K562 (cell line): ENCODE data around the gene GSDME. TPM values are rescaled to one million over a fixed set of nuclear protein-coding genes. Genes with fewer than 3 reads are reported as not detected.

Source experiments
- ATAC-seq: fragments of 200-7000 bp; cut with Tn5 transposase; 3 replicates; pipeline ENCODE4 v1.9.1; 2020; ENCODE audit warnings: moderate library complexity
- BruUV-seq: library from RNA; stranded (reverse); fragments of 400-500 nt; replicated peaks from 2 replicates; lab custom pipeline; 2021; lab: Mats Ljungman, UMichigan
- CTCF ChIA-PET: fragments of 300-600 bp; formaldehyde crosslinking; extraction: SDS; loops from one replicate; lab custom pipeline; 2021; ENCODE audit warnings: low intra/inter-chr PET ratio; lab: Yijun Ruan, JAX
- POLR2A ChIA-PET: fragments of 300-600, 350-650 bp; sonication (Branson Sonifier 250); formaldehyde crosslinking; extraction: SDS; loops from one replicate; lab custom pipeline; 2021; ENCODE audit warnings: antibody characterized with exemption, inconsistent platforms; lab: Yijun Ruan, JAX
- DNase-seq, 4 experiments: peaks; one replicate each; pipeline versions ENCODE4 v3.0.0 to v3.0.0-alpha.2; 2011 to 2018; ENCODE audit warnings: low spot score in 3 of 4, mixed read lengths in 3 of 4; ENCODE audit errors: extremely low read depth in 1 of 4
- FAIRE-seq: peaks from 2 replicates; lab custom pipeline; 2011; peaks lifted over from hg19 to GRCh38; lab: Jason Lieb, UNC
- H2AFZ ChIP-seq: 2 replicates; pipeline ENCODE4 v1.6.0; 2011; ENCODE audit warnings: low read depth, low read length, control low read depth, inconsistent platforms
- H3K27ac ChIP-seq: fragments of 200-600 bp; 3 replicates; pipeline ENCODE4 v1.8.0; 2011; ENCODE audit warnings: low read depth, mild to moderate bottlenecking, control low read depth, inconsistent platforms, low read length, moderate library complexity, mixed read lengths; ENCODE audit errors: extremely low read depth
- H3K27me3 ChIP-seq, 2 experiments: fragments of 300-600 bp in 1 of 2; 2 replicates in 1 of 2; 3 replicates in 1 of 2; pipeline versions ENCODE4 v1.6.0 to v1.8.0; 2011; ENCODE audit warnings: inconsistent platforms in 2 of 2, low read length in 2 of 2, mild to moderate bottlenecking in 1 of 2, mixed read lengths in 1 of 2, moderate library complexity in 1 of 2; ENCODE audit not compliant: control insufficient read depth in 2 of 2, insufficient read depth in 2 of 2
- H3K36me3 ChIP-seq: fragments of 300-600 bp; 3 replicates; pipeline ENCODE4 v1.8.0; 2011; ENCODE audit warnings: mild to moderate bottlenecking, low read length, inconsistent platforms; ENCODE audit not compliant: control insufficient read depth, insufficient read depth
- H3K4me1 ChIP-seq, 2 experiments: fragments of 200-600 bp in 1 of 2; replicated peaks in 1 of 2; 2 replicates in 1 of 2; 3 replicates in 1 of 2; pipeline versions ENCODE4 v1.5.1 to v1.8.0; 2011; ENCODE audit warnings: inconsistent platforms in 2 of 2, low read length in 2 of 2, mild to moderate bottlenecking in 1 of 2, mixed read lengths in 1 of 2, moderate library complexity in 1 of 2; ENCODE audit not compliant: control insufficient read depth in 2 of 2, insufficient read depth in 2 of 2
- H3K4me2 ChIP-seq: 2 replicates; pipeline ENCODE4 v1.6.1; 2011; ENCODE audit warnings: low read length, control low read depth, inconsistent platforms, mixed read lengths; ENCODE audit not compliant: insufficient read depth
- H3K4me3 ChIP-seq: fragments of 200-600 bp; sonication (generic), shearing (Covaris generic); 2 replicates; pipeline ENCODE4 v1.5.1; 2016; ENCODE audit warnings: control low read depth, inconsistent platforms
- H3K79me2 ChIP-seq: fragments of 200-600 bp; 3 replicates; pipeline ENCODE4 v1.8.0; 2011; ENCODE audit warnings: low read length, inconsistent platforms; ENCODE audit not compliant: control insufficient read depth, insufficient read depth
- H3K9ac ChIP-seq, 2 experiments: 2 replicates each; pipeline versions ENCODE4 v1.6.0 to v1.6.1; 2011; ENCODE audit warnings: low read depth in 2 of 2, low read length in 2 of 2, control low read depth in 1 of 2, inconsistent platforms in 1 of 2, mild to moderate bottlenecking in 1 of 2, mixed read lengths in 1 of 2; ENCODE audit not compliant: insufficient read depth in 1 of 2
- H3K9me1 ChIP-seq: one replicate; pipeline ENCODE4 v1.6.0; 2011; ENCODE audit warnings: inconsistent platforms, mild to moderate bottlenecking, low read length, moderate library complexity; ENCODE audit not compliant: control insufficient read depth, insufficient read depth
- H3K9me3 ChIP-seq: replicated peaks from 2 replicates; pipeline ENCODE4 v1.5.1; 2011; ENCODE audit warnings: low read depth, low read length, inconsistent platforms; ENCODE audit not compliant: control insufficient read depth, insufficient read depth
- H4K20me1 ChIP-seq: replicated peaks from 2 replicates; pipeline ENCODE4 v1.6.1; 2011; ENCODE audit warnings: low read length, inconsistent platforms, mixed read lengths; ENCODE audit not compliant: control insufficient read depth, insufficient read depth
- NCOA2 ChIP-seq, 2 experiments: fragments of 450-650 bp; IDR thresholded peaks; 2 replicates each; pipeline ENCODE4 v1.6.1; 2018; ENCODE audit warnings: mild to moderate bottlenecking in 2 of 2, moderate library complexity in 1 of 2; ENCODE audit not compliant: partially characterized antibody in 2 of 2
- RAD21 ChIP-seq, 2 experiments: fragments of 250-450 bp in 1 of 2; fragments of 450-650 bp in 1 of 2; sonication (Bioruptor Pico) in 1 of 2; formaldehyde crosslinking in 1 of 2; IDR thresholded peaks in 1 of 2; conservative IDR thresholded peaks in 1 of 2; 2 replicates each; pipeline versions ENCODE4 v1.4.0 to v1.8.0; 2020 to 2022; ENCODE audit warnings: mild to moderate bottlenecking in 2 of 2, moderate library complexity in 1 of 2
- WGBS: fragments of 100-300 bp; shearing (Covaris generic); methylation state at CpG from one replicate; pipeline ENCODE4 v1.1.6; 2016; ENCODE audit warnings: low coverage, mixed read lengths; ENCODE audit not compliant: insufficient coverage; ENCODE audit errors: missing lambda C conversion rate; 5-methylcytosine and 5-hydroxymethylcytosine counted together
- in situ Hi-C: fragments of 300-500 bp; cut with MboI; formaldehyde crosslinking; loops from 4 replicates; pipeline ENCODE4 v1.15.0; 2018; ENCODE audit warnings: inconsistent platforms, mixed read lengths
- intact Hi-C: fragments of 100-400 bp; cut with micrococcal nuclease; formaldehyde crosslinking; loops from 2 replicates; pipeline ENCODE4 v1.14.2; 2022
- polyA plus RNA-seq, 8 experiments: library from polyadenylated mRNA; depleted of rRNA in 4 of 8; stranded (reverse) in 5 of 8; unstranded in 3 of 8; fragments of >200 nt; fragmentation: Nextera tagmentation in 2 of 8; fragmentation: Illumina TruSeq in 1 of 8; extraction: Ambion mirVana in 2 of 8; extraction: Trizol in 1 of 8; gene quantifications; 2 replicates each; pipeline versions ENCODE4 v1.2.1 to v1.2.3, GENCODE V29; 2011 to 2014; ENCODE audit warnings: inconsistent platforms in 1 of 8, missing spikeins in 1 of 8
- total RNA-seq, 7 experiments: library from RNA; depleted of rRNA in 6 of 7; stranded (reverse); fragments of >200 nt in 6 of 7; fragmentation: Illumina TruSeq in 2 of 7; extraction: Trizol in 2 of 7; gene quantifications; 2 replicates each; pipeline versions ENCODE4 v1.2.1 to v1.2.3, GENCODE V29; 2011 to 2021; ENCODE audit warnings: low replicate concordance in 1 of 7
- TF ChIP-seq, protein P1 (sequence below), 2 experiments: IDR thresholded peaks; 2 replicates each; pipeline ENCODE4 v1.6.1; 2011; ENCODE audit warnings: borderline replicate concordance in 1 of 2, control low read depth in 1 of 2, low read depth in 1 of 2, low read length in 1 of 2, mild to moderate bottlenecking in 1 of 2, mixed read lengths in 1 of 2, moderate library complexity in 1 of 2; ENCODE audit not compliant: insufficient read depth in 1 of 2, insufficient read length in 1 of 2, poor library complexity in 1 of 2, severe bottlenecking in 1 of 2; ENCODE audit errors: extremely low read depth in 1 of 2
- TF ChIP-seq, protein P2 (sequence below): sonication (generic); formaldehyde crosslinking; IDR thresholded peaks from 2 replicates; pipeline ENCODE4 v1.9.0; 2022; ENCODE audit warnings: mild to moderate bottlenecking, missing genetic modification reagents
- TF ChIP-seq, protein P3 (sequence below), 3 experiments: IDR thresholded peaks in 2 of 3; conservative IDR thresholded peaks in 1 of 3; 2 replicates each; pipeline ENCODE4 v1.5.1; 2011 to 2012; ENCODE audit warnings: low read length in 3 of 3, mild to moderate bottlenecking in 3 of 3, control low read depth in 2 of 3, improper control_type of control experiment in 1 of 3, inconsistent platforms in 1 of 3, low read depth in 1 of 3, mixed read lengths in 1 of 3, moderate library complexity in 1 of 3; ENCODE audit not compliant: insufficient read depth in 2 of 3

The GSDME gene
- total and polyA plus RNA-seq, 9 of the 15 experiments (the other 6 are each of a cell fraction or from before 2014, with no cell fraction given): 0.37 to 1.9 (median 0.62) TPM

DNA sequence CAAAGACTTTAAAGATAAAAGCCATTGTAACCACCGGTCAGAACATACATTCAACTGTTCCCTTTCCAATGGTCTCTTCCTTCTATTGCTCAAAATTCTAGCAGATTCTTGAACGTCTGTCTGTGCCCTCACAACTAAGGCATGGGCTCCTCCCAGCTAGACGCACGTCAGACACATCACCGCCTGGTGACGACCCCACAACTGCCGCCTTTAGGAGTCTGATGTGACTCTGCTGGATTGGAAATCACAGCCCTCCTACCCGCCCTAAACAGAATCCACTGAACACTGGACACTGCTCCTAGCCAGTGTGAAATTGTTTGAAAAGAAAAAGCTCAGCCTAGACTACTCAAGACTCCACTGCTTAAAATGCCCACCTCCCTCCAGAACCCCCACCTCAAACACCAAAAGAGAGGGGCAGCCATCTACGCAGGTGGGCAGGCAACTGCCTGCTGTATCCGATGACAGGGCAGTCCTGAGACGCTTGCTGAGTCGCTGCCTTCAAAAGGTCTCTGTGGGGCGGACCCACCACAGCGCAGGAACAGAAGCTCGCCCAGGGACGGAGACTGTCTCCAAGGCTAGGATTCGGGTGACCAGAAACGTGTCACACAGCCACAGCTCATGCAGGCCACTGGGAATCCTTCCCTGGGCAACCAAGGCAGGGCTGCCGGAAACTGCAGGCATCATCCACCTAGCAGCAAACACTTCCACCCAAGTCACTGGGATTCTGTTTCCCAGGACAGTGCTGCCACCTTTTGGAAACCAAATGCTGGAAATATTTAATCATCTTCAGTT is 34.7 kb downstream of the GSDME start (continued):
- peak in 1 of 2 experiments; percentile 66; a peak in 2 of 4 replicates for TF ChIP-seq RAD21 (CRISPR knock-in tag; conservative IDR thresholded peaks at IDR 0.05 in 1 of 2, IDR thresholded peaks at IDR 0.05 in 1 of 2)
- TF ChIP-seq, protein P1, sequence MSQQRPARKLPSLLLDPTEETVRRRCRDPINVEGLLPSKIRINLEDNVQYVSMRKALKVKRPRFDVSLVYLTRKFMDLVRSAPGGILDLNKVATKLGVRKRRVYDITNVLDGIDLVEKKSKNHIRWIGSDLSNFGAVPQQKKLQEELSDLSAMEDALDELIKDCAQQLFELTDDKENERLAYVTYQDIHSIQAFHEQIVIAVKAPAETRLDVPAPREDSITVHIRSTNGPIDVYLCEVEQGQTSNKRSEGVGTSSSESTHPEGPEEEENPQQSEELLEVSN (IDR thresholded peaks at IDR 0.05; ENCODE audit: borderline replicate concordance in 1 of 2, extremely low read depth in 1 of 2, insufficient read depth in 1 of 2, insufficient read length in 1 of 2, low read depth in 1 of 2, low read length in 1 of 2, poor library complexity in 1 of 2, severe bottlenecking in 1 of 2): no peak

DNA sequence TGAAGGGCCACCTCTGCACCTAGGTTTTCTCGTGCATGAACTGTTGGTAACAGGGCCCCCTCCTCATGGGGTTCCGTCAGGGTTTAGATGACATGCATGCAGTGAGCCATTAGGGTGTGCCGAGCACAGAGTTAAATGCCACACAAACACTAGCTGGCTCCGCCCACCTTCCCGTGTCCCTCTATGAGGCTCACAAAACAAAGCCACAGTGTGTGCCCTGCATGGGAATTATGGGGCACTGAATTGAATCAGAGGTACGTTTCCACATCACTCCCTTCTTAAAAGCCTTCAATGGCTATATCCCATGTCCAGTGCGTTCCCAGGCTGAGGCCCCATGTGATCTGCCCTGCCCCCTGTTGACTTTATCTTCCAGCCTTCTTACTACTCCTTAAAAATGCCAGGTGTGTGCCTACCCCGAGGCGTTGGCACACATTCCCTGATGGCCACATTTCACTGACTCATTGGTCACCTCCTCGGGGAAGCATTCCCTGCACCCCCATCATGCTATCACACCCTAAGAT is 35.7 kb downstream of the GSDME start:
- Histone ChIP-seq H3K4me2 (peak overlapping the region; percentile 54), H3K36me3 (no peaks in the 10 kb centered on the region)
- CTCF ChIA-PET: no interaction called here
- TF ChIP-seq, protein P2, sequence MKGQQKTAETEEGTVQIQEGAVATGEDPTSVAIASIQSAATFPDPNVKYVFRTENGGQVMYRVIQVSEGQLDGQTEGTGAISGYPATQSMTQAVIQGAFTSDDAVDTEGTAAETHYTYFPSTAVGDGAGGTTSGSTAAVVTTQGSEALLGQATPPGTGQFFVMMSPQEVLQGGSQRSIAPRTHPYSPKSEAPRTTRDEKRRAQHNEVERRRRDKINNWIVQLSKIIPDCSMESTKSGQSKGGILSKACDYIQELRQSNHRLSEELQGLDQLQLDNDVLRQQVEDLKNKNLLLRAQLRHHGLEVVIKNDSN (CRISPR knock-in tag): peak; percentile 48
- TF ChIP-seq, protein P3, sequence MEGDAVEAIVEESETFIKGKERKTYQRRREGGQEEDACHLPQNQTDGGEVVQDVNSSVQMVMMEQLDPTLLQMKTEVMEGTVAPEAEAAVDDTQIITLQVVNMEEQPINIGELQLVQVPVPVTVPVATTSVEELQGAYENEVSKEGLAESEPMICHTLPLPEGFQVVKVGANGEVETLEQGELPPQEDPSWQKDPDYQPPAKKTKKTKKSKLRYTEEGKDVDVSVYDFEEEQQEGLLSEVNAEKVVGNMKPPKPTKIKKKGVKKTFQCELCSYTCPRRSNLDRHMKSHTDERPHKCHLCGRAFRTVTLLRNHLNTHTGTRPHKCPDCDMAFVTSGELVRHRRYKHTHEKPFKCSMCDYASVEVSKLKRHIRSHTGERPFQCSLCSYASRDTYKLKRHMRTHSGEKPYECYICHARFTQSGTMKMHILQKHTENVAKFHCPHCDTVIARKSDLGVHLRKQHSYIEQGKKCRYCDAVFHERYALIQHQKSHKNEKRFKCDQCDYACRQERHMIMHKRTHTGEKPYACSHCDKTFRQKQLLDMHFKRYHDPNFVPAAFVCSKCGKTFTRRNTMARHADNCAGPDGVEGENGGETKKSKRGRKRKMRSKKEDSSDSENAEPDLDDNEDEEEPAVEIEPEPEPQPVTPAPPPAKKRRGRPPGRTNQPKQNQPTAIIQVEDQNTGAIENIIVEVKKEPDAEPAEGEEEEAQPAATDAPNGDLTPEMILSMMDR (IDR thresholded peaks at IDR 0.05 in 2 of 3, conservative IDR thresholded peaks at IDR 0.05 in 1 of 3; ENCODE audit: insufficient read depth in 2 of 3, low read depth in 1 of 3, low read length in 3 of 3): 0 out of 6 replicates have a peak, but pooled peaks of 1 of the 3 experiments have one; percentile 19
- TF ChIP-seq NCOA2 (IDR thresholded peaks at IDR 0.05; ENCODE audit: partially characterized antibody in 2 of 2): no peak
- TF ChIP-seq, all 486 proteins: peak for 2
- Histone ChIP-seq H3K79me2 (no peaks in the 10 kb centered on the region), H3K9ac (peak overlapping the region in 1 of 2 experiments; percentile 14; a peak in 1 of 4 replicates), H4K20me1 (no peaks in the 10 kb centered on the region), H3K9me1 (no peaks in the 10 kb centered on the region), H3K27me3 (peaks cover 0 to 5% of the 10 kb centered on the region in 2 experiments; a peak in 2 of 5 replicates), H3K27ac (no peak overlapping the region), H3K9me3 (no peaks in the 10 kb centered on the region; the same call in 1 of the 2 replicates), H3K4me1 (peaks cover 5 to 10% of the 10 kb centered on the region in 2 experiments; a peak in 4 of 5 replicates), H2AFZ (peak overlapping the region; percentile 26; the same call in 1 of the 2 replicates), H3K4me3 (no peak overlapping the region)
- POLR2A ChIA-PET: interaction anchor here (0.6 kb wide), 1 partner anchor 376 kb away, joined by 3 read pairs; no protein-coding TSS in a partner anchor
- no TSS peak for BruUV-seq
- WGBS: 8% methylated on average over 10 of the region's 10 CpGs
- intact Hi-C loops: loop anchor here (10.0 kb wide), 2 partner anchors 73 to 373 kb away; no protein-coding TSS in a partner anchor
- DNase-seq (no peak), FAIRE-seq (no peak), ATAC-seq (0 out of 3 replicates have a peak, but pooled peaks have one; percentile 27)
- in situ Hi-C loops: loop anchor here (10.0 kb wide), 1 partner anchor 373 kb away; no protein-coding TSS in a partner anchor
